Right lung (tissue), 5 donors: Measurements from ENCODE around the gene PPM1H. TPM values are rescaled to one million over a fixed set of nuclear protein-coding genes. Genes with fewer than 3 reads are reported as not detected.
"Not testable (repeated sequence)": the region's sequence is repeated elsewhere in the genome, so short reads cannot be mapped to it uniquely, and the experiment has no call there.

ENCODE experiments used
- DNase-seq, 2 donors: peaks; one replicate each; pipeline ENCODE4 v3.0.0-alpha.2; 2013
- polyA plus RNA-seq, 5 donors: library from polyadenylated mRNA; unstranded; fragments of 120-200 nt; gene quantifications; one replicate each; pipeline versions ENCODE4 v1.2.1 to v1.2.3, GENCODE V29; 2013; ENCODE audit warnings: inconsistent platforms in 1 of 5, low replicate concordance in 1 of 5; ENCODE audit not compliant: insufficient read length in 5 of 5, insufficient read depth in 1 of 5

PPM1H gene
- polyA plus RNA-seq, 5 donors: 5.3 to 13.0 (median 8.5) TPM

GRCh38 chr12:62909340-62909739 is 25.6 kb downstream of the PPM1H start:
- DNase-seq: no peak

DNA sequence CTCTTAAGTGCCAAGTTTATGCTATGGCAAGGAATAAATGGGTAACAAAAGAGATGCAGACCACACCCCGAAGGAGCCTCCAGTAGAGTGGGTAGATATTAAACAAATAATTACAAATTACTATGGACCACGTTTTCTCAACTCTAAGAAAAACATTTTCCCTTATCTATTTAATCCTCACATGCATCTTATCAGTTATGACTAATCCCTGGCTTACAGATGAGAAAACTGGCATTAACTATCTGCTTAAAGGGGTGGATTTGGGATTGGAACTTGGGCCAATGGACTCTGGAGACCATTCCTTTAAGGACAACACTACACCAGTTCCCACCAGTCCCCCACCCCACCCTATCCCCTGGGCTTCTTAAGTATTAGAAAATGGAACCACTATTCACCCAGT is 26.3 kb downstream of the PPM1H start:
- no peak for DNase-seq

- DNase-seq: no peak
These were observed 27.4 kb downstream of the PPM1H start for GRCh38 chr12:62907561-62907960.

GRCh38 chr12:62907078-62907477 is 27.9 kb downstream of the PPM1H start:
- no peak for DNase-seq

GRCh38 chr12:62903151-62903550 is 31.8 kb downstream of the PPM1H start:
- no peak for DNase-seq

DNA sequence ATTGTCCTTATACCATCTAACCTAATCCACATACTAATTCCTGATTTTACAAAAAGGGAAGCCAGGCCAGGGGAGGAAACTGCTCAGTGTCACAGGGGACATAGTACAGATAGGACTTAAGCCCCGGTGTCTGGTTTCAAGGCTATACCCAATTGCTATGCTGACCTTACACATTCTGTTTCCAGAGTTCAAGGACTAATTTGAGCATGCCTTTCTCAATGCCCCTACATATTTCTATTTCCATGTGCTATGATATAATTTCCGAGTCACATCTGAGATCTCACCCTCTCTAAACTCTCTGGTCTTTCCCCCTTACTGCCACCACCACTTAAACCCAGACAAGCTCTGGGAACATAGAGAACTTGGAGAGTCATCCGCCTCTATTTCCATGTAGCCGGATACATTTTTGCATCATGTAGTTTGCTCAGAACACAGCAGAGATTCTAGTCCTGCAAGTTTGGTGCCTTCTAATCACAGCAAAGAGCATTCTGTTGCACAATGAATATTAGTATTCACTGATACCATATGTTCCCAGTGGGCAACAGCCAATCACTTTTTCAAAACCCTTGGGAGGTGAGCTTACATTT is 34.2 kb downstream of the PPM1H start:
- DNase-seq: no peak

- no peak for DNase-seq
These were observed 35.2 kb downstream of the PPM1H start for GRCh38 chr12:62899568-62900390.

DNA sequence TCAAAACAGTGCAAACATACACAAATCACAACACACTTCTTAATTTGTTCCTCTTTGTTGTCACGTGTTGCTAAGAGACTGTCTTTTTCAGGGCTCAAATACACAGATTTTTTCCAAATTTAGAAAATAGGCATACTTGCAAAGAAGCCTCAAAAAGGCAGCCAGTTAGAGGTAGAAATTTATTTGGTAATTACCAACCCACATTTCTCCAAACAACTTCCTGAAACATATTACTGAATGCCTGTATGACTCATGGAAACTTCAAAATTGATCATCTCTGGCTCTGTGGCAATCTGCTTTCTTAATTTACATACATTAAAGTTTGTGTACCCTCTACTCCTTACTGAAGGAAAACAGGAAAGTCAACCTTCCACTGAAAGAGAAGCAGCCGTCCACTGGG is 36.4 kb downstream of the PPM1H start:
- DNase-seq: no peak

GRCh38 chr12:62895351-62895877 is 39.5 kb downstream of the PPM1H start:
- no peak for DNase-seq

DNA sequence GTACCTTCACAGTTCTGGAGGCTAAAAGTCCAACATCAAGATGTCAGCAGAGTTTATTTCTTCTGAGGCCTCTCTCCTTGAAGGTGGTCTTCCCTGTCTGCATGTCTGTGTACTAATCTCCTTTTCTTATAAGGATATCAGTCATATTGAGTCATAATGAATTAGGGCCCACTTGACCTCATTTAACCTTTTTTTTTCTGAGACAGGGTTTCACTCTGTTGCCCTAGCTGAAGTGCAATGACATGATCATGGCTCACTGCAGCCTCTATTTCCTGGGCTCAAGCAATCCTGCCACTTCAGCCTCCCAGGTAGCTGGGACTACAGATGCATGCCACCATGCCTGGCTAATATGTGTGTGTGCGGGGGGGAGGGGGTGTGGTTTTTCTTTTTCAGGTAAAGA is 41.7 kb downstream of the PPM1H start:
- no peak for DNase-seq

- peak in 1 of 2 donors; percentile 8 for DNase-seq
These were observed 43.0 kb downstream of the PPM1H start for GRCh38 chr12:62891805-62892549.

- no peak for DNase-seq
These were observed 46.4 kb downstream of the PPM1H start for GRCh38 chr12:62888454-62889110.

DNA sequence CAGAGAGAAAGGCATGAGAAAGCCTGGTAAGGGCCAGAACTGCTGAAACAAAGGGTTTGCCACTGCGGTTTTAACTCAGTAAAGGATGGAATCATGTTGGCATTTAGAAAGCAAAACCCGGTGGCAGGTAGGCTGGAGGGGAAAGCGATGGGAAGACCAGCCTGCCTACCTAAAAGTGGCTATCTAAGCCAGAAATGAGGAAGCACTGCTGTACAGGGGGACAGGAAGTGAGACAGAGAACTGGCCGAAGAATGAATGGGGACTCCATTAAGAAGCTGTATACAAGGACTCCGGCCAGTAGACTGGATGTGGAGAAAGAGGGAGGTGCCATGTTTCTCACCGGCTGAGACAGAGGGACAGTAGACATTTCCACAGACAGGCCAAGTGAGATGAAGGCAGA is 48.2 kb downstream of the PPM1H start:
- no peak for DNase-seq

DNA sequence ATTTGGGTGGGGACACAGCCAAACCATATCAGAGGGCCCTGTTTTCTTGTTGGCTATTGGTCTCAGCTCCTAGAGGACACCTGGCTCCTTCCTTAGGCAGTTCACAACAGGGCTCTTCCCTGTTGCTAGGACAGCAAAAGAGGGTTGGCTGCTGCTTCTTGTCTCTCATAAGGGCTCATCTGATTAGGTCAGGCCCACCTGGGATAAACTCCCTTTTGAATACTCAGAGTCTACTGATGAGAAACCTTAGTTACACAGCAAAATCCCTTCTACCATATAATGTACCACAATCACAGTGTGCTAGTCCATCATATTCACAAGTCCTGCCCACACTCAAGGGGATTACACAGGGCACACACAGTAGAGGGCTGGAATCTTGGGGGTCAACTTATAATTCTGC is 49.7 kb downstream of the PPM1H start:
- DNase-seq: no peak

- not testable (repeated sequence) for DNase-seq
These were observed 50.1 kb downstream of the PPM1H start for GRCh38 chr12:62884832-62885231.

DNA sequence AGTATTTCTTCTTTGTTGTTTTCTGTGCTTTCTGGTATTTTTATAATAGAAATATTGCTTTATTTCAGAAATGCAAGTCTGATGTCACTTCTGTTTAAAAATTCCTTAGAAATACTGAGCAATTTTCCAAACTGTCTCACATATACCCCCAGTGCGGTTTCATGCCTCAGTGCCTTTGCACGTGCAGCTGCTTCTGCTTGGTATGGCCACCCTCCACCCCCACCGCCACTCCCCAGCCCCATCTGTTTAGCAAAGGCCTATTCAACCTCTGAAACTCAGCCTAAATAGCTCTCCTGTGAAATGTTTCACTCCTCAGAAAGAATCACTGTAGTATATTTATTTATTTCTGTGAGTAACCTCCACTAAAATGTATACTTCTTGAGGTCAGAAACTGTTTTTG is 52.3 kb downstream of the PPM1H start:
- DNase-seq: no peak

GRCh38 chr12:62882140-62882539 is 52.8 kb downstream of the PPM1H start:
- DNase-seq: no peak

DNA sequence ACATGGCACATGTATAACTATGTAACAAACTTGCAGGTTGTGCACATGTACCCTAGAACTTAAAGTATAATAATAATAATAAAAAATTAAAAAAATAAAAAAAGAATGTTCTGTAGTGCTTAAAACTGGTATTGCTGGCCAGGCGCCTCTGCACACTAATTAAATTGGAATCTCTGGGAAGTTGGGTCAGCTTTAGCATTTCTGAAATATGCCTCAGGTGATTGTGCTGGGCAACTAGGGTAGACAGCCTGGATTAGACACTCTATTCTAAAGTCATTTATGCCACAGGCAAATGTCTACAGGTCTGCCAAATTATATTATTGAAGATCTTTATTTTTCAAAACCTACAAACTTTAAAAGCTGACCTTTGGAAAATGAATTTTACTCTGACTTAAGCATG is 55.3 kb downstream of the PPM1H start:
- DNase-seq: no peak

GRCh38 chr12:62879228-62879627 is 55.7 kb downstream of the PPM1H start:
- DNase-seq: not testable (repeated sequence)

- DNase-seq: no peak
These were observed 56.7 kb downstream of the PPM1H start for GRCh38 chr12:62878211-62878610.

DNA sequence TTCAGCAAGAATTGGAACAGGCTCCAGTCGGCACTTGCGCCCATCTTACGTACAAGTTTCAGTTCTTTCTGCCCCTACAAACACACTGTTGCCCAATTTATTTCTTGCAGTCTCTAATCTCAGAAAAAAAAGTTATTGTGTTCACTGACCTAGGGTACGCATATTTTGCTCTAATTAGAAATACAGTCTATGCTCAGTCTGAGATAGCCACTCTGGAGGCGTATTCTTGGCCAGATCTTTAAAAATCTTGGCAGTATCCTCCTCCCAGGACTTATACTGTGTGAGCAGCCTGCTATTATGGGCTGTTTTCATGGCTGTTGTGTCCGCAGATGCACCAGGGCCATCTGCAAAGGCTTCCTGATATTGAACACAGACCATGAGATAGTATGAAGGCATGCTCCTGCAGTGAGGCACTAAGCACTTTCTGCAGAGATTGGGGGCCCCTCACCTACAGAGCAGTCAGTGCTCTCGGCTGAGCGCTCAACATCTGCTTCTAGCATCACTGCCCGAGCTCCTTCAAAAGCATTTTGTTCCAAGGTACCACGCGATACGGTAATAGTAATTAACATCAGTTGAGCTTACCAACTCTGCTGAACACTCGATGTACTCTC is 57.9 kb downstream of the PPM1H start:
- DNase-seq: no peak
